ENCODE measurements around the gene PLAC8L1. TPM values are rescaled to one million over a fixed set of nuclear protein-coding genes. Genes with fewer than 3 reads are reported as not detected.

Gene PLAC8L1
- total RNA-seq, 2 donors from 2014 or later: not detected

DNA sequence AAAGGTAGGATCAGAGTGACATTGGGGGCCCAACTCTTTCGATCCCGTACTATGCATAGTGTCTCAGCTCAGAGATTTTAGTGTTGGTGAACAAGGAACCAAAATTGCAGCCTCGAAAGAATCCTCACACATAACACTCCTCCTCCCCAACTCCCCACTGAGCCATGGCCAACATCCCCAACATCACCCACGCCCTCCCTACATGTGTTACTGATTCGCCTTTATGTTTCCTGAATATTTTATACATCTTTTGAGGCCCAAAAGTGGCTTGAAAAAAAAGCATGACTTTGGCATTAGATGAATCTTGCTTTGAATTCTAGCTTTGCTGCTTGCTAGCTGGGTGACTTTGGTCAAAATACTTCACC, 45.2 kb downstream of the PLAC8L1 start:
- no peak overlapping the region for H3K4me3 ChIP-seq
- TF ChIP-seq, protein P1, sequence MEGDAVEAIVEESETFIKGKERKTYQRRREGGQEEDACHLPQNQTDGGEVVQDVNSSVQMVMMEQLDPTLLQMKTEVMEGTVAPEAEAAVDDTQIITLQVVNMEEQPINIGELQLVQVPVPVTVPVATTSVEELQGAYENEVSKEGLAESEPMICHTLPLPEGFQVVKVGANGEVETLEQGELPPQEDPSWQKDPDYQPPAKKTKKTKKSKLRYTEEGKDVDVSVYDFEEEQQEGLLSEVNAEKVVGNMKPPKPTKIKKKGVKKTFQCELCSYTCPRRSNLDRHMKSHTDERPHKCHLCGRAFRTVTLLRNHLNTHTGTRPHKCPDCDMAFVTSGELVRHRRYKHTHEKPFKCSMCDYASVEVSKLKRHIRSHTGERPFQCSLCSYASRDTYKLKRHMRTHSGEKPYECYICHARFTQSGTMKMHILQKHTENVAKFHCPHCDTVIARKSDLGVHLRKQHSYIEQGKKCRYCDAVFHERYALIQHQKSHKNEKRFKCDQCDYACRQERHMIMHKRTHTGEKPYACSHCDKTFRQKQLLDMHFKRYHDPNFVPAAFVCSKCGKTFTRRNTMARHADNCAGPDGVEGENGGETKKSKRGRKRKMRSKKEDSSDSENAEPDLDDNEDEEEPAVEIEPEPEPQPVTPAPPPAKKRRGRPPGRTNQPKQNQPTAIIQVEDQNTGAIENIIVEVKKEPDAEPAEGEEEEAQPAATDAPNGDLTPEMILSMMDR (IDR thresholded peaks at IDR 0.05): no peak
- TF ChIP-seq POLR2A (IDR thresholded peaks at IDR 0.05): no peak
- ATAC-seq (no peak), DNase-seq (no peak)
- intact Hi-C loops (cut with DNase I): no loop called here
- peaks cover 0 to 5% of the 10 kb centered on the region in 2 donors for H3K36me3 ChIP-seq (replicated peaks in 1 of 2; ENCODE audit: insufficient read depth in 1 of 2, low read depth in 2 of 2)
- no peaks in the 10 kb centered on the region for H3K27me3 ChIP-seq
- H3K4me1 ChIP-seq: no peaks in the 10 kb centered on the region
- WGBS, 2 donors: 95 to 98% methylated on average over 5 of the region's 5 CpGs
- no peak overlapping the region for H3K27ac ChIP-seq
- no peaks in the 10 kb centered on the region for H3K9me3 ChIP-seq

DNA sequence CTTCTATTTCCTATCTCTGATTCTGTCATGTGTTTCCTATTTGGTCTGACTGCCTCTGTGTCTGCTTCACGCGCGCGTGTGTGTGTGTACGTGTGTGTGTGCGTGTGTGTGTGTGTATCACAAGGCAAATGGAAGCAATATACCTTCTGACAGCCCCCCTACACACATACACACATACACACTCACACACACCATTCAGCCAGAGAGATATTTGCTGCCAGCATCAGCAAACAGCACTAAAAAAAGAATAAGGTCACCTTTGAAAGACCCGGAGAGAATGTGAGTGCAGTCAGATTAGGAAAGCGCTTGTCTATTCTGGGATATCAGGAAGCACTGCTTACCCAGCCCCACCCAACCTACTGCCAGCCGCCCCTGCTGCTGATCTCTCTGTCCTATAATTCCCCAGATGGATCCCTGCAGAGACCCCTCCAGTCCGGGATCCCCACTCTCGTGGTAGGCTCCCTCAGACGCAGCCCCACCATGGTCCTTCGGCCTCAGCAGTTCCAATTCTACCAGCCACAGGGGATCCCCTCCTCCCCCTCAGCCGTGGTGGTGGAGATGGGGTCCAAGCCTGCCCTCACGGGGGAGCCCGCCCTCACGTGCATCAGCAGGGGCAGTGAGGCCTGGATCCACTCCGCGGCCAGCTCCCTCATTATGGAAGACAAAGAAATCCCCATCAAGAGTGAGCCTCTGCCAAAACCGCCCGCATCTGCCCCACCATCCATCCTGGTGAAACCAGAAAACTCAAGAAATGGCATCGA, 45.7 kb downstream of the PLAC8L1 start:
- no peak for TF ChIP-seq POLR2A (IDR thresholded peaks at IDR 0.05)
- TF ChIP-seq, protein P1 (IDR thresholded peaks at IDR 0.05): no peak
- Histone ChIP-seq H3K27ac (no peak overlapping the region), H3K9me3 (no peaks in the 10 kb centered on the region), H3K4me3 (no peak overlapping the region), H3K4me1 (no peaks in the 10 kb centered on the region), H3K27me3 (no peaks in the 10 kb centered on the region), H3K36me3 (replicated peaks in 1 of 2; ENCODE audit: insufficient read depth in 1 of 2, low read depth in 2 of 2) (peaks cover 0 to 5% of the 10 kb centered on the region in 2 donors)
- WGBS, 2 donors: 82 to 92% methylated on average over 21 to 22 of the region's 22 CpGs
- DNase-seq: no peak
- no peak for ATAC-seq
- intact Hi-C loops (cut with DNase I): no loop called here

DNA sequence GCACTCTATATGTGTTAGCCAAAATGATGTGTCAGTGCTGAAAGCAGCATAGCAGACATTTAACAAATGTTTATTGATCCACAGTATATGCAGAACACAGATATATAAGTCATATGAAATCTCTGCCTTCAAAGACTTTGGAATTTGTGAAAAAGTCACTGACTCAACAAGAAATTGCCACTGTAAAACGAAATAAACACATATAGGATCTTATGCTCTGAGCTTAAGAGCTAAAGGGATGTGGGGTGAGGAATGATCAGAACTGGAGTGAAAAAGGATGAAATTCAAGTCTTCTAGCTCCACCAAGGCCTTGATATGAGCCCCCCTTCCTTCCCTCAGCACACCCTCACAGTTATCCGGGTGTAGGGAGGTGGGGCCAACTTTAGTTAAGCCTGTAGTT, 49.9 kb downstream of the PLAC8L1 start:
- Histone ChIP-seq H3K27ac (no peak overlapping the region), H3K27me3 (no peaks in the 10 kb centered on the region), H3K9me3 (no peaks in the 10 kb centered on the region), H3K4me3 (no peak overlapping the region), H3K4me1 (no peaks in the 10 kb centered on the region), H3K36me3 (replicated peaks in 1 of 2; ENCODE audit: insufficient read depth in 1 of 2, low read depth in 2 of 2) (peaks cover 0 to 1% of the 10 kb centered on the region in 2 donors)
- DNase-seq (no peak), ATAC-seq (no peak)
- intact Hi-C loops (cut with DNase I): no loop called here
- WGBS, 2 donors: 68 to 78% methylated on average over 2 of the region's 2 CpGs
- TF ChIP-seq, protein P1 (IDR thresholded peaks at IDR 0.05): no peak
- no peak for TF ChIP-seq POLR2A (IDR thresholded peaks at IDR 0.05)

DNA sequence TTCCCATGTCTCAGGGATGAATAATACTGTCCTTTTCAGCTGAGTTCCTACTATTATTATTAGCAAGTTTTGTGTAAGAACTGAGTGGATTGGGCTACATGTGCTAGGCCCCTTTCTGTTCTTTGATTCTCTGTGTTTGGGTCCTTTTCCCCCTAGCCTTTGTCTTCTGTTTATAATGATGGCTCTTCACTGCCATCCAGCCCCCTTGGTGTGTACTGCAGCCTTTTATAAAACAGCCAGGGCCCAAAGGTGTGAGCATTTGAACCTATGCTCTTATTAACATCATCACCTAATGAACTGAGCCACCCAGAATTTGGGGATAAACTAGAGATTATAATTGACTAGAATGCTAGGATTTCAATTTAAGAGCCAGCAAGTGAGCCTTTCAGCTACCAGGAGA, 52.6 kb downstream of the PLAC8L1 start:
- Histone ChIP-seq H3K27ac (no peak overlapping the region), H3K27me3 (no peaks in the 10 kb centered on the region), H3K36me3 (replicated peaks in 1 of 2; ENCODE audit: insufficient read depth in 1 of 2, low read depth in 2 of 2) (peaks cover 0 to 1% of the 10 kb centered on the region in 2 donors), H3K4me3 (no peak overlapping the region), H3K4me1 (no peaks in the 10 kb centered on the region), H3K9me3 (no peaks in the 10 kb centered on the region)
- TF ChIP-seq POLR2A (IDR thresholded peaks at IDR 0.05): no peak
- TF ChIP-seq, protein P1 (IDR thresholded peaks at IDR 0.05): peak in 3 of 7 experiments; percentile 14 to 19 (median 16)
- ATAC-seq: no peak
- intact Hi-C loops (cut with DNase I): loop anchor here (5.0 kb wide), 1 partner anchor 1850 kb away; no protein-coding TSS in a partner anchor
- DNase-seq: no peak

GRCh38 chr5:146051678-146052077, 53.7 kb downstream of the PLAC8L1 start:
- DNase-seq (no peak), ATAC-seq (no peak)
- Histone ChIP-seq H3K27me3 (no peaks in the 10 kb centered on the region), H3K36me3 (replicated peaks in 1 of 2; ENCODE audit: insufficient read depth in 1 of 2, low read depth in 2 of 2) (peaks cover 0 to 1% of the 10 kb centered on the region in 2 donors), H3K9me3 (no peaks in the 10 kb centered on the region), H3K27ac (no peak overlapping the region), H3K4me1 (no peaks in the 10 kb centered on the region), H3K4me3 (no peak overlapping the region)
- WGBS, 2 donors: 73 to 78% methylated on average over 3 of the region's 3 CpGs
- intact Hi-C loops (cut with DNase I): loop anchor here (5.0 kb wide), 1 partner anchor 1849 kb away; no protein-coding TSS in a partner anchor
- TF ChIP-seq POLR2A (IDR thresholded peaks at IDR 0.05): no peak
- TF ChIP-seq, protein P1 (IDR thresholded peaks at IDR 0.05): no peak
